ENCODE results near the gene SFMBT2. TPM values are rescaled to one million over a fixed set of nuclear protein-coding genes. Genes with fewer than 3 reads are reported as not detected.

Gene SFMBT2
- total RNA-seq, 1 experiment from 2014 or later, result 1.3 TPM

DNA sequence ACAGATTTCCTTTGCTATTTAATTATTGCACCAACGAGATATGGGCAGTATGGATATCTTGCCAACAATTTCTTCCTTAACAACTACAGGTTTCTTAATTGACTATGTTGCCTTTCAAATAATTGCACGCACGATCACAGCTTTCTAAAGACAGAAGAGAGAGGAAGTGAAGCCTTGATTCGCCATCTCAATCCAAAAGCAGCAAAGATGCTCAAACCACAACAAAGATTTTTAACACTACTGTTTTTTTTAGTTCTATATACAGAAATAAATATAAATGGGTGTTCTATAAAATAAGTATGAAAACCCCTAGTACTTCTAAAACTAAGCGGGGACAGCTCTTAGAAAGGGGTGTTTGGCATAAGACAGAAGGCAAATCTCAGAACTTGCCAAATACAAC lies 251.3 kb downstream of the SFMBT2 start:
- Histone ChIP-seq H3K4me3 (ENCODE audit: low read depth in 2 of 2, low read length in 2 of 2) (no peak overlapping the region), H3K36me3 (ENCODE audit: control insufficient read depth, insufficient read depth, low read length) (no peaks in the 10 kb centered on the region), H3K4me1 (ENCODE audit: control insufficient read depth, insufficient read depth, low read length) (no peaks in the 10 kb centered on the region), H3K9me3 (ENCODE audit: control insufficient read depth, insufficient read depth, low read depth, low read length) (no peaks in the 10 kb centered on the region), H3K27me3 (ENCODE audit: control insufficient read depth, insufficient read depth, low read length) (no peaks in the 10 kb centered on the region; the same call in 1 of the 2 replicates), H3K27ac (ENCODE audit: low read length) (no peak overlapping the region)
- intact Hi-C loops (cut with micrococcal nuclease; ENCODE audit: unreplicated experiment) (no loop called here), in situ Hi-C loops (cut with HindIII; ENCODE audit: low pct_unique_long_range_greater_than_20kb, low sequenced_read_pairs) (no loop called here)
- ChIA-PET CTCF (no interaction called here), POLR2A (no interaction called here)
- TF ChIP-seq TCF7L2 (IDR thresholded peaks at IDR 0.05; ENCODE audit: low read depth, low read length), result no peak
- no peak for TF ChIP-seq POLR2AphosphoS5 (IDR thresholded peaks at IDR 0.05; ENCODE audit: low read depth, low read length)
- no peak for TF ChIP-seq SIN3A (IDR thresholded peaks at IDR 0.05; ENCODE audit: borderline replicate concordance, insufficient read depth, low read depth, low read length)
- no peak for TF ChIP-seq REST (IDR thresholded peaks at IDR 0.05; ENCODE audit: insufficient read depth in 1 of 2, low read depth in 2 of 2, low read length in 1 of 2)
- TF ChIP-seq, protein P1, sequence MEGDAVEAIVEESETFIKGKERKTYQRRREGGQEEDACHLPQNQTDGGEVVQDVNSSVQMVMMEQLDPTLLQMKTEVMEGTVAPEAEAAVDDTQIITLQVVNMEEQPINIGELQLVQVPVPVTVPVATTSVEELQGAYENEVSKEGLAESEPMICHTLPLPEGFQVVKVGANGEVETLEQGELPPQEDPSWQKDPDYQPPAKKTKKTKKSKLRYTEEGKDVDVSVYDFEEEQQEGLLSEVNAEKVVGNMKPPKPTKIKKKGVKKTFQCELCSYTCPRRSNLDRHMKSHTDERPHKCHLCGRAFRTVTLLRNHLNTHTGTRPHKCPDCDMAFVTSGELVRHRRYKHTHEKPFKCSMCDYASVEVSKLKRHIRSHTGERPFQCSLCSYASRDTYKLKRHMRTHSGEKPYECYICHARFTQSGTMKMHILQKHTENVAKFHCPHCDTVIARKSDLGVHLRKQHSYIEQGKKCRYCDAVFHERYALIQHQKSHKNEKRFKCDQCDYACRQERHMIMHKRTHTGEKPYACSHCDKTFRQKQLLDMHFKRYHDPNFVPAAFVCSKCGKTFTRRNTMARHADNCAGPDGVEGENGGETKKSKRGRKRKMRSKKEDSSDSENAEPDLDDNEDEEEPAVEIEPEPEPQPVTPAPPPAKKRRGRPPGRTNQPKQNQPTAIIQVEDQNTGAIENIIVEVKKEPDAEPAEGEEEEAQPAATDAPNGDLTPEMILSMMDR (IDR thresholded peaks at IDR 0.05), result no peak
- DNase-seq (ENCODE audit: low read depth, low spot score) (no peak), ATAC-seq (no peak)
- no TSS peak for BruUV-seq (replicated peaks)

DNA sequence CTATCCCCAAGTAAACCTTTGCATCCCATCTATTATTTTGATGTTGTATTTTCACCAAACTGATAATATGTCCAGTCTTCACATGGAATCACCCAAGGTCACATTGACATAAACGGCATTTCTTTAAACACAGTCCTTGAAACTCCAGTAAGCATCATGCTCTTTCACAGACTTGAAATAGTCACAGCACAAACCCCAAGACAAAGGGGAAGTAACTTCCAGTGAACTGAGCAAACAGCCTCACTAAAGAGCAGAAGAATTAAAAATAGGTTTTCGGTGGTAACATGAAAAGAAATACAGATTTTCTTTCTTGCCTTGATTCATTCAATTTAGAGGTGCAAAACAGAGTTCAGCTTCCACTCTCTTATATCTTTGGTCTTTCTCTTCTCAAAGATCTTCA lies 253.7 kb downstream of the SFMBT2 start:
- H3K27ac ChIP-seq (ENCODE audit: low read length), result no peak overlapping the region
- no peaks in the 10 kb centered on the region for H3K4me1 ChIP-seq (ENCODE audit: control insufficient read depth, insufficient read depth, low read length)
- ATAC-seq (no peak), DNase-seq (ENCODE audit: low read depth, low spot score) (no peak)
- POLR2A ChIA-PET, result no interaction called here
- no peak overlapping the region for H3K4me3 ChIP-seq (ENCODE audit: low read depth in 2 of 2, low read length in 2 of 2)
- BruUV-seq (replicated peaks), result no TSS peak
- no peaks in the 10 kb centered on the region for H3K36me3 ChIP-seq (ENCODE audit: control insufficient read depth, insufficient read depth, low read length)
- CTCF ChIA-PET, result no interaction called here
- in situ Hi-C loops (cut with HindIII; ENCODE audit: low pct_unique_long_range_greater_than_20kb, low sequenced_read_pairs) (no loop called here), intact Hi-C loops (cut with micrococcal nuclease; ENCODE audit: unreplicated experiment) (no loop called here)
- H3K27me3 ChIP-seq (ENCODE audit: control insufficient read depth, insufficient read depth, low read length), result no peaks in the 10 kb centered on the region; the same call in 1 of the 2 replicates
- H3K9me3 ChIP-seq (ENCODE audit: control insufficient read depth, insufficient read depth, low read depth, low read length), result no peaks in the 10 kb centered on the region
- no peak for TF ChIP-seq TCF7L2 (IDR thresholded peaks at IDR 0.05; ENCODE audit: low read depth, low read length)
- TF ChIP-seq, protein P1 (IDR thresholded peaks at IDR 0.05), result no peak

- no peak for TF ChIP-seq REST (IDR thresholded peaks at IDR 0.05; ENCODE audit: insufficient read depth in 1 of 2, low read depth in 2 of 2, low read length in 1 of 2)
- TF ChIP-seq, protein P1 (IDR thresholded peaks at IDR 0.05), result no peak
- no peaks in the 10 kb centered on the region for H3K9me3 ChIP-seq (ENCODE audit: control insufficient read depth, insufficient read depth, low read depth, low read length)
- H3K4me1 ChIP-seq (ENCODE audit: control insufficient read depth, insufficient read depth, low read length), result no peaks in the 10 kb centered on the region
- intact Hi-C loops (cut with micrococcal nuclease; ENCODE audit: unreplicated experiment), result no loop called here
- H3K36me3 ChIP-seq (ENCODE audit: control insufficient read depth, insufficient read depth, low read length), result no peaks in the 10 kb centered on the region
- H3K27ac ChIP-seq (ENCODE audit: low read length), result no peak overlapping the region
- in situ Hi-C loops (cut with HindIII; ENCODE audit: low pct_unique_long_range_greater_than_20kb, low sequenced_read_pairs), result no loop called here
- ATAC-seq (no peak), DNase-seq (ENCODE audit: low read depth, low spot score) (no peak)
- no TSS peak for BruUV-seq (replicated peaks)
- H3K4me3 ChIP-seq (ENCODE audit: low read depth in 2 of 2, low read length in 2 of 2), result no peak overlapping the region
- ChIA-PET CTCF (no interaction called here), POLR2A (no interaction called here)
- no peaks in the 10 kb centered on the region for H3K27me3 ChIP-seq (ENCODE audit: control insufficient read depth, insufficient read depth, low read length)
These were observed 257.1 kb downstream of the SFMBT2 start for GRCh38 chr10:7153750-7154149.

All from Panc1 (cell line).